Mesendoderm (in vitro differentiated cells): ENCODE measurements around the gene PIBF1.
A peak's percentile ranks its signal among the peaks of the same experiment; 100 is the strongest.

Source experiments
- DNase-seq: peaks from one replicate; pipeline ENCODE4 v3.0.0; 2013
- H2AK5ac ChIP-seq: 2 replicates; pipeline ENCODE4 v1.6.1; 2013; ENCODE audit warnings: low read length, inconsistent platforms
- H2BK120ac ChIP-seq: 2 replicates; pipeline ENCODE4 v1.6.1; 2013; ENCODE audit warnings: low read depth, mild to moderate bottlenecking, low read length, moderate library complexity, mixed read lengths
- H2BK15ac ChIP-seq: replicated peaks from 2 replicates; pipeline ENCODE4 v1.6.1; 2013; ENCODE audit warnings: low read depth, mild to moderate bottlenecking, moderate library complexity
- H2BK5ac ChIP-seq: 2 replicates; pipeline ENCODE4 v1.6.1; 2013; ENCODE audit warnings: low read length, inconsistent platforms
- H3K18ac ChIP-seq: 2 replicates; pipeline ENCODE4 v1.6.1; 2013; ENCODE audit warnings: mild to moderate bottlenecking, low read length, mixed read lengths
- H3K23ac ChIP-seq: one replicate; pipeline ENCODE4 v1.6.1; 2013; ENCODE audit warnings: low read length
- H3K27ac ChIP-seq: 2 replicates; pipeline ENCODE4 v1.5.1; 2013; ENCODE audit warnings: low read depth, mild to moderate bottlenecking, inconsistent platforms, low read length, moderate library complexity
- H3K27me3 ChIP-seq: 2 replicates; pipeline ENCODE4 v1.6.1; 2013; ENCODE audit warnings: low read length, control low read depth, mild to moderate bottlenecking, inconsistent platforms; ENCODE audit not compliant: insufficient read depth, poor library complexity
- H3K36me3 ChIP-seq: 2 replicates; pipeline ENCODE4 v1.6.1; 2013; ENCODE audit warnings: low read length, inconsistent platforms; ENCODE audit not compliant: control insufficient read depth, insufficient read depth
- H3K4ac ChIP-seq: one replicate; pipeline ENCODE4 v1.6.1; 2013; ENCODE audit warnings: low read depth, mild to moderate bottlenecking, low read length, moderate library complexity
- H3K4me1 ChIP-seq: 2 replicates; pipeline ENCODE4 v1.6.1; 2013; ENCODE audit warnings: low read depth, low read length, inconsistent platforms; ENCODE audit not compliant: control insufficient read depth
- H3K4me2 ChIP-seq: 2 replicates; pipeline ENCODE4 v1.6.1; 2013; ENCODE audit warnings: low read length
- H3K4me3 ChIP-seq: 2 replicates; pipeline ENCODE4 v1.5.1; 2013; ENCODE audit warnings: mild to moderate bottlenecking, low read length
- H3K56ac ChIP-seq: one replicate; pipeline ENCODE4 v1.6.1; 2013; ENCODE audit warnings: low read length
- H3K79me1 ChIP-seq: 2 replicates; pipeline ENCODE4 v1.6.1; 2013; ENCODE audit warnings: low read length, inconsistent platforms
- H3K79me2 ChIP-seq: 2 replicates; pipeline ENCODE4 v1.6.1; 2013; ENCODE audit warnings: mild to moderate bottlenecking, low read length; ENCODE audit not compliant: control insufficient read depth, insufficient read depth
- H3K9ac ChIP-seq: 2 replicates; pipeline ENCODE4 v1.6.1; 2013; ENCODE audit warnings: low read length, inconsistent platforms
- H4K5ac ChIP-seq: one replicate; pipeline ENCODE4 v1.6.1; 2013; ENCODE audit warnings: low read length
- H4K8ac ChIP-seq: one replicate; pipeline ENCODE4 v1.6.1; 2013; ENCODE audit warnings: low read depth, mild to moderate bottlenecking, control low read depth, low read length, moderate library complexity
- WGBS: extraction: QIAGEN DNeasy Blood & Tissue Kit; methylation state at CpG from one replicate; pipeline ENCODE4 v1.1.7; 2013; ENCODE audit warnings: low lambda C conversion rate, missing lambda C conversion rate; ENCODE audit not compliant: insufficient coverage; ENCODE audit errors: extremely low coverage; 5-methylcytosine and 5-hydroxymethylcytosine counted together

Gene PIBF1

DNA sequence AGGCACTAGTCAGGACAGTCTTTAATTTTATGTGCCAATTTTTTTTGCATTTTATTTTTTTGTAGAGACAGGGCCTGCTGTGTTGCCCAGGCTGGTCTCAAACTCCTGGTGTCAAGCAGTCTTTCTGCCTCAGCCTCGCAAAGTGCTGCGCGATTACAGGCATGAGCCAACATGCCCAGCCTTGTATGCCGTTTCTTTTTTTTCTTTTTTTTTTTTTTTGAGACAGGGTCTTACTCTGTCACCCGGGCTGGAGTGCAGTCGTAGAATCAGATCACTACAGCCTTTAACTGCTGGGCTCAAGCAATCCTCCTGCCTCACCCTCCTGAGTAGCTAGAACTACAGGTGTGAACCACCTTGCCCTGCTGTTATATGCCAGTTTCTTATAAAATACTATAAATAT lies 27.8 kb upstream of the PIBF1 start:
- no peak overlapping the region for H3K4me2 ChIP-seq
- H4K5ac ChIP-seq, result no peak overlapping the region
- H3K79me1 ChIP-seq, result peaks cover 1% of the 10 kb centered on the region
- H3K18ac ChIP-seq, result no peak overlapping the region
- no peaks in the 10 kb centered on the region for H3K4me1 ChIP-seq
- H3K4ac ChIP-seq, result no peak overlapping the region
- no peak overlapping the region for H3K56ac ChIP-seq
- H3K79me2 ChIP-seq, result no peaks in the 10 kb centered on the region
- no peak overlapping the region for H2BK120ac ChIP-seq
- H3K27me3 ChIP-seq, result no peaks in the 10 kb centered on the region
- H2BK15ac ChIP-seq, result no peak overlapping the region
- no CpG with 5 or more reads among the region's 6 CpGs for WGBS
- H3K23ac ChIP-seq, result no peak overlapping the region
- H3K36me3 ChIP-seq, result peaks cover 3% of the 10 kb centered on the region
- no peak overlapping the region for H3K4me3 ChIP-seq
- H3K9ac ChIP-seq, result no peak overlapping the region
- no peak for DNase-seq
- H4K8ac ChIP-seq, result no peak overlapping the region
- no peak overlapping the region for H2AK5ac ChIP-seq
- H3K27ac ChIP-seq, result no peak overlapping the region
- no peak overlapping the region for H2BK5ac ChIP-seq

DNA sequence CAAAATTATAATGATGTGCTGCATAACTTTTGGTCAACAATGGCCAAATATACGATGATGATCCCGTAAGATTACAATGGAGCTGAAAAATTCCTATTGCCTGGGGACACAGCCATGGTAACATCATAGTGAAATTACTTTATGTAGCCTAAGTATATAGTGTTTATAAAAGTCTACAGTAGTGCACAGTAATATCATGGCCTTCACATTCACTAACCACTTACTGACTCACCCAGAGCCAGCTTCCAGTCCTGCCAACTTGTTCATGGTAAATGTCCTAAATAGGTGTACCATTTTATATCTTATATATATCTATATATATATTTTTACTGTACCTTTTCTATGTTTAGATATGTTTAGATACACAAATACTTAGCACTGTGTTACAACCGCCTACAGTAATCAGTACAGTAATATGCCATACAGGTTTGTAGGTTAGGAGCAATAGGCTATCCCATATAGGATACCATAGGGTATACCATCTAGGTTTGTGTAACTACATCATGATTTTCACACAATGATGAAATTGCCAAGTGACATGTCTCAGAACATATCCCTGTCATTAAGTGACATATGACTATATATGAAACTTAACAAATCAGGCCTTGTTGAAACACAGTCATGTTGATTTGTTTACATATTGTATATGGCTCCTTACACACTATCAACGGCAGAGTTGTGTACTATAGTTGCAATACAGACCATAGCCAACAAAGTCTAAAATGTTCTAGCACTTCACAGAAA lies 24.0 kb upstream of the PIBF1 start:
- Histone ChIP-seq H4K8ac (no peak overlapping the region), H2AK5ac (no peak overlapping the region), H3K4me2 (no peak overlapping the region), H3K23ac (no peak overlapping the region), H3K18ac (no peak overlapping the region), H3K4me1 (no peaks in the 10 kb centered on the region), H2BK120ac (no peak overlapping the region), H3K79me2 (no peaks in the 10 kb centered on the region), H3K4ac (no peak overlapping the region), H2BK15ac (no peak overlapping the region), H3K79me1 (no peaks in the 10 kb centered on the region), H4K5ac (no peak overlapping the region), H3K27me3 (no peaks in the 10 kb centered on the region), H3K27ac (no peak overlapping the region), H3K4me3 (no peak overlapping the region), H3K56ac (no peak overlapping the region), H3K36me3 (peaks cover 2% of the 10 kb centered on the region), H2BK5ac (no peak overlapping the region), H3K9ac (no peak overlapping the region)
- DNase-seq, result no peak
- no CpG with 5 or more reads among the region's 4 CpGs for WGBS

DNA sequence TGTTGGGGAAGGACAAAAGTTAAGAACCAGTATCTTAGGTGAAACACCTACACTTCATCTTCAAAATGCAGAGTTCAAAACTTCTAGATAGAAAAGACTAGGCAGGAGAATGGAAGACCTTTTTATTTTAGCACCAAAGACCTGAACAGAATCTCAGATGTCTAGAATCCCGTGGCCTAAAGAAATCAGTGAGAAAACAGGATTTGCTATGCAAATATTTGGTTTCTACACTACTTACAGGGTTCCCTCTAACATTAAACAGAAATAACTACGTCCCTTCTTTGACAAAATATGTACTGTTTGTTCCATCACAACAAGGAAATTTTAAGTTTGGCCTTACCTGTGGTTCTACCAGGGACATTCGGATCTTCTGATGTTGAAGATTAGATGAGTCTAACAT lies 21.7 kb upstream of the PIBF1 start:
- Histone ChIP-seq H3K27me3 (no peaks in the 10 kb centered on the region), H3K27ac (no peak overlapping the region), H3K79me2 (no peaks in the 10 kb centered on the region), H4K8ac (no peak overlapping the region), H3K9ac (no peak overlapping the region), H3K4me3 (no peak overlapping the region), H3K56ac (no peak overlapping the region), H3K4ac (no peak overlapping the region), H3K23ac (no peak overlapping the region), H3K18ac (no peak overlapping the region), H3K79me1 (no peaks in the 10 kb centered on the region), H3K36me3 (no peaks in the 10 kb centered on the region), H2BK120ac (no peak overlapping the region), H3K4me1 (no peaks in the 10 kb centered on the region), H3K4me2 (no peak overlapping the region), H2BK15ac (no peak overlapping the region), H4K5ac (no peak overlapping the region), H2BK5ac (no peak overlapping the region), H2AK5ac (no peak overlapping the region)
- WGBS, result no CpG with 5 or more reads among the region's 3 CpGs
- no peak for DNase-seq

DNA sequence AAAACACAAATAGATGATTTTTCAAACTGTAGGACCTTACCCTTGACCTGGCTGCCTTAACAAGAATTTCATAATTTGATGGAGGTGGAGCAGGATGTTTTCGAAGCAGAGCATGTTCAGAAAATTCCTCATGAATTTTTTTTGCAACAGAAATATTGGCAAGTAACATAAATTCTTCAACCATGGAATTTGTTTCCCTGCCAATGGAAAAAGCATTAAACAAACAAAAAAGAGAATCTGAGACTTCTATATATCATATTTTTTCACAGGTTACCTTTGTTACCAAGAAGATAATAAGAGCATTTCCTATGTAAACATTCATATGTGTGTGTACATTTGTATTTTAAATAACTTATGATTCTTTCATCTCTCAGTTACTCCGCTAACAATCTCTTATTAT lies 18.5 kb upstream of the PIBF1 start:
- H3K36me3 ChIP-seq, result peaks cover 2% of the 10 kb centered on the region
- WGBS, result no CpG with 5 or more reads among the region's 2 CpGs

DNA sequence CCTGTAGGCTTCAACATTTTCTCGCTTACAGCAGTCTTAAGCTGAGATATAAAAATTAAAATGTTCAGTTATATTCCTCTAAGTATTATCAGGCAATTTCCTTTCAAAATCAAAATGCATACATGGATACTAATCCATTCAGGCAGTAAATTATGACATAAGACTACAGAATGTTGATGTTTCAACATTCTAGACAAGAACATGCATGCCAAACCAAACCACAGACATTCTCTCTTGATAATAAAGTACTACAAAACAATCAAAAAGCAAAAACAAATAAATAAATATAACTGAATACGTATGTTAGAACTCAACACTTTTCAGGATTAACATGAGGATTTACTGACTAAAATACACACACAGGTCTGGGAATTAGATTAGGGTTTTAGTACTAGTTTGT lies 7.9 kb upstream of the PIBF1 start:
- no peak overlapping the region for H2AK5ac ChIP-seq
- no peak overlapping the region for H3K23ac ChIP-seq
- H3K79me2 ChIP-seq, result peaks cover under 1% of the 10 kb centered on the region
- H2BK5ac ChIP-seq, result no peak overlapping the region
- H3K56ac ChIP-seq, result no peak overlapping the region
- peaks cover 5% of the 10 kb centered on the region for H3K36me3 ChIP-seq
- H3K18ac ChIP-seq, result no peak overlapping the region
- no CpG with 5 or more reads among the region's 2 CpGs for WGBS
- DNase-seq, result no peak
- no peak overlapping the region for H4K5ac ChIP-seq
- no peak overlapping the region for H3K9ac ChIP-seq
- H2BK15ac ChIP-seq, result no peak overlapping the region
- H3K27ac ChIP-seq, result no peak overlapping the region
- no peak overlapping the region for H4K8ac ChIP-seq
- H3K27me3 ChIP-seq, result no peaks in the 10 kb centered on the region
- H3K79me1 ChIP-seq, result no peaks in the 10 kb centered on the region
- H3K4me3 ChIP-seq, result no peak overlapping the region
- H3K4me1 ChIP-seq, result no peaks in the 10 kb centered on the region
- no peak overlapping the region for H3K4me2 ChIP-seq
- no peak overlapping the region for H3K4ac ChIP-seq
- no peak overlapping the region for H2BK120ac ChIP-seq

More for the DNA sequence above, 18.5 kb upstream of the PIBF1 start:
- Histone ChIP-seq H3K4me2 (no peak overlapping the region), H4K5ac (no peak overlapping the region), H2AK5ac (no peak overlapping the region), H4K8ac (no peak overlapping the region), H3K56ac (no peak overlapping the region), H3K4ac (no peak overlapping the region), H3K27ac (no peak overlapping the region), H3K23ac (no peak overlapping the region), H3K18ac (no peak overlapping the region), H3K9ac (no peak overlapping the region), H3K4me1 (no peaks in the 10 kb centered on the region), H3K4me3 (no peak overlapping the region), H3K79me2 (no peaks in the 10 kb centered on the region), H3K79me1 (no peaks in the 10 kb centered on the region), H2BK15ac (no peak overlapping the region), H2BK5ac (no peak overlapping the region), H2BK120ac (no peak overlapping the region), H3K27me3 (no peaks in the 10 kb centered on the region)
- DNase-seq, result no peak

DNA sequence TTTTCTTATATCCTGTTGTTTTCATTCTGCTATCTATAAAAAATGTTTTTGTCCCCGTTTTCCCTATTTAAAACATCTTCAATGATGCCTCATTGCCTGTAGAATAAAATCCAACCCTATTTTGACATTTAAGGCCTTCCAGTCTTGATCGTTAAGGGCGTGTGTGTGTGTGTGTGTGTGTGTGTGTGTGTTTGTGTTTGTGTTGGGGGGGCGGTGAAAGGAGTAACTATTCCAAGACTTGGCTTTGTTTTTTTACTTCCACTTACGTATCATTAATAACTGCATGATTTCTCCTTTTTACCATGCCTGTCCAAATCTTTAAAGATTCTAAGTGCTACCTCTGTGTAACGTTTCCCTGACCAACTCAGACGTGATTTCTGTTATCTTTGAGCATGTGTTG lies 784 bp downstream of the PIBF1 start:
- DNase-seq, result peak; percentile 12
- no peaks in the 10 kb centered on the region for H3K27me3 ChIP-seq
- H3K4me1 ChIP-seq, result no peaks in the 10 kb centered on the region
- no CpG with 5 or more reads among the region's 7 CpGs for WGBS
- H2BK120ac ChIP-seq, result no peak overlapping the region
- no peak overlapping the region for H2BK5ac ChIP-seq
- no peak overlapping the region for H4K8ac ChIP-seq
- H3K4ac ChIP-seq, result no peak overlapping the region
- H2AK5ac ChIP-seq, result no peak overlapping the region
- peak overlapping the region; percentile 63 for H3K56ac ChIP-seq
- H2BK15ac ChIP-seq, result no peak overlapping the region
- H3K4me3 ChIP-seq, result peak overlapping the region; percentile 13
- H3K23ac ChIP-seq, result no peak overlapping the region
- peaks cover 4% of the 10 kb centered on the region for H3K79me1 ChIP-seq
- peak overlapping the region; percentile 58 for H3K9ac ChIP-seq
- H3K18ac ChIP-seq, result no peak overlapping the region
- H3K4me2 ChIP-seq, result peak overlapping the region; percentile 52
- no peaks in the 10 kb centered on the region for H3K36me3 ChIP-seq
- no peak overlapping the region for H3K27ac ChIP-seq
- no peak overlapping the region for H4K5ac ChIP-seq
- H3K79me2 ChIP-seq, result peaks cover 20% of the 10 kb centered on the region
